Gastroesophageal sphincter (tissue), 4 donors: ENCODE data around the gene AMBP. TPM values are rescaled to one million over a fixed set of nuclear protein-coding genes. Genes with fewer than 3 reads are reported as not detected.

Source experiments
- ATAC-seq: fragments of 150-250 bp; one replicate; pipeline ENCODE4 v1.9.1; 2016; ENCODE audit warnings: mild to moderate bottlenecking, moderate library complexity
- H3K27ac ChIP-seq, 4 donors: fragments of 200-600 bp; sonication (generic) in 3 of 4; 1 replicate in 3 of 4; 2 replicates in 1 of 4; pipeline ENCODE4 v1.5.1; 2016 to 2019
- H3K27me3 ChIP-seq: fragments of 200-600 bp; sonication (generic); one replicate; pipeline ENCODE4 v1.5.1; 2019
- H3K36me3 ChIP-seq, 2 donors: fragments of 200-600 bp; sonication (generic); one replicate each; pipeline ENCODE4 v1.5.1; 2019; ENCODE audit warnings: control low read depth in 1 of 2
- H3K4me1 ChIP-seq, 3 donors: fragments of 200-600 bp; sonication (generic); 1 replicate in 2 of 3; 2 replicates in 1 of 3; pipeline ENCODE4 v1.5.1; 2016 to 2019; ENCODE audit warnings: control low read depth in 2 of 3
- H3K4me3 ChIP-seq, 2 donors: fragments of 200-600 bp; sonication (generic); one replicate each; pipeline ENCODE4 v1.5.1; 2019; ENCODE audit warnings: mild to moderate bottlenecking in 1 of 2, moderate library complexity in 1 of 2
- H3K9me3 ChIP-seq, 3 donors: fragments of 200-600 bp; sonication (generic); one replicate each; pipeline ENCODE4 v1.5.1; 2017 to 2019; ENCODE audit warnings: control low read depth in 2 of 3
- CTCF ChIP-seq, 4 experiments: fragments of 200-600 bp in 2 of 4; fragments of 450-650 bp in 2 of 4; sonication (generic) in 1 of 4; IDR thresholded peaks; one replicate each; pipeline ENCODE4 v1.5.1; 2017 to 2019; ENCODE audit warnings: antibody characterized with exemption in 4 of 4, mild to moderate bottlenecking in 2 of 4, moderate library complexity in 2 of 4
- EP300 ChIP-seq: sonication (generic); formaldehyde crosslinking; IDR thresholded peaks from one replicate; pipeline ENCODE4 v1.6.1; 2017; ENCODE audit warnings: antibody characterized with exemption, mild to moderate bottlenecking
- POLR2A ChIP-seq, 2 donors: fragments of 450-650 bp; IDR thresholded peaks; one replicate each; pipeline ENCODE4 v1.6.1; 2017; ENCODE audit warnings: antibody characterized with exemption in 2 of 2, mild to moderate bottlenecking in 2 of 2, moderate library complexity in 1 of 2
- POLR2AphosphoS5 ChIP-seq: sonication (generic); formaldehyde crosslinking; IDR thresholded peaks from one replicate; pipeline ENCODE4 v1.6.1; 2017; ENCODE audit warnings: antibody characterized with exemption
- WGBS, 2 donors: methylation state at CpG; one replicate each; pipeline ENCODE4 v1.1.5; 2018; ENCODE audit warnings: low coverage in 1 of 2; 5-methylcytosine and 5-hydroxymethylcytosine counted together
- total RNA-seq, 4 donors: library from RNA; depleted of rRNA; stranded (reverse); fragments of >200 nt; gene quantifications; one replicate each; pipeline ENCODE4 v1.1.0, GENCODE V29; 2016

AMBP gene
- total RNA-seq, 4 donors from 2014 or later = not detected

- ATAC-seq = no peak
- Histone ChIP-seq H3K4me3 (no peak overlapping the region), H3K27ac (no peak overlapping the region), H3K9me3 (no peaks in the 10 kb centered on the region), H3K4me1 (peaks cover 0 to 24% (median 0%) of the 10 kb centered on the region in 3 donors), H3K27me3 (peaks cover 32% of the 10 kb centered on the region), H3K36me3 (no peaks in the 10 kb centered on the region)
- no peak for TF ChIP-seq POLR2A (IDR thresholded peaks at IDR 0.05)
- no peak for TF ChIP-seq EP300
- TF ChIP-seq CTCF (IDR thresholded peaks at IDR 0.05) = no peak
- TF ChIP-seq POLR2AphosphoS5 = no peak
- WGBS, 2 donors = 81 to 100% methylated on average over 1 to 5 of the region's 5 CpGs
Measured at GRCh38 chr9:114080195-114080772, 2.2 kb upstream of the AMBP start.

GRCh38 chr9:114078781-114079156, 669 bp upstream of the AMBP start:
- Histone ChIP-seq H3K9me3 (no peaks in the 10 kb centered on the region), H3K27ac (no peak overlapping the region), H3K36me3 (no peaks in the 10 kb centered on the region), H3K4me1 (peaks cover 0 to 16% (median 0%) of the 10 kb centered on the region in 3 donors), H3K27me3 (peaks cover 32% of the 10 kb centered on the region), H3K4me3 (no peak overlapping the region)
- TF ChIP-seq CTCF (IDR thresholded peaks at IDR 0.05) (no peak), POLR2A (IDR thresholded peaks at IDR 0.05) (no peak), POLR2AphosphoS5 (no peak), EP300 (no peak)
- ATAC-seq = no peak
- 78 to 96% methylated on average over 4 of the region's 7 CpGs for WGBS, 2 donors

- 63 to 75% methylated on average over 4 of the region's 7 CpGs for whole genome bisulfite sequencing, 2 donors
Measured at GRCh38 chr9:114077162-114077837, 800 bp downstream of the AMBP start.

GRCh38 chr9:114076237-114077161, 1.6 kb downstream of the AMBP start:
- H3K36me3 ChIP-seq = no peaks in the 10 kb centered on the region
- peaks cover 0 to 9% (median 0%) of the 10 kb centered on the region in 3 donors for H3K4me1 ChIP-seq
- H3K9me3 ChIP-seq = no peaks in the 10 kb centered on the region
- WGBS, 2 donors = 50 to 65% methylated on average over 3 to 4 of the region's 14 CpGs
- H3K27ac ChIP-seq = no peak overlapping the region
- peaks cover 32% of the 10 kb centered on the region for H3K27me3 ChIP-seq
- H3K4me3 ChIP-seq = no peak overlapping the region
- no peak for ATAC-seq
- no peak for TF ChIP-seq POLR2AphosphoS5
- TF ChIP-seq CTCF (IDR thresholded peaks at IDR 0.05) = no peak
- no peak for TF ChIP-seq POLR2A (IDR thresholded peaks at IDR 0.05)
- TF ChIP-seq EP300 = no peak

More at GRCh38 chr9:114077162-114077837, 800 bp downstream of the AMBP start:
- Histone ChIP-seq H3K4me1 (peaks cover 0 to 6% (median 0%) of the 10 kb centered on the region in 3 donors), H3K9me3 (no peaks in the 10 kb centered on the region), H3K27ac (no peak overlapping the region), H3K27me3 (peaks cover 32% of the 10 kb centered on the region), H3K36me3 (no peaks in the 10 kb centered on the region), H3K4me3 (no peak overlapping the region)
- TF ChIP-seq CTCF (IDR thresholded peaks at IDR 0.05) (no peak), POLR2AphosphoS5 (no peak), EP300 (no peak), POLR2A (IDR thresholded peaks at IDR 0.05) (no peak)
- ATAC-seq = no peak
